K562 treated with DMSO at 1 percent for 12 hours (cell line): ENCODE data around the gene ABHD15. TPM values are rescaled to one million over a fixed set of nuclear protein-coding genes. Genes with fewer than 3 reads are reported as not detected.

Source experiments
- total RNA-seq: library from RNA; unstranded; fragments of 300-600 nt; gene quantifications from 2 replicates; pipeline ENCODE4 v1.2.3, GENCODE V29; 2022; ENCODE audit not compliant: insufficient read depth

ABHD15 gene
- 7.8 and 12.2 TPM in 2 replicates for total RNA-seq

GRCh38 chr17:29566473-29567303, at the start of gene ABHD15:
TSS of gene ABHD15 (minus strand) at chr17:29567037. CDS start at chr17:29566966, 71 bp downstream.

DNA sequence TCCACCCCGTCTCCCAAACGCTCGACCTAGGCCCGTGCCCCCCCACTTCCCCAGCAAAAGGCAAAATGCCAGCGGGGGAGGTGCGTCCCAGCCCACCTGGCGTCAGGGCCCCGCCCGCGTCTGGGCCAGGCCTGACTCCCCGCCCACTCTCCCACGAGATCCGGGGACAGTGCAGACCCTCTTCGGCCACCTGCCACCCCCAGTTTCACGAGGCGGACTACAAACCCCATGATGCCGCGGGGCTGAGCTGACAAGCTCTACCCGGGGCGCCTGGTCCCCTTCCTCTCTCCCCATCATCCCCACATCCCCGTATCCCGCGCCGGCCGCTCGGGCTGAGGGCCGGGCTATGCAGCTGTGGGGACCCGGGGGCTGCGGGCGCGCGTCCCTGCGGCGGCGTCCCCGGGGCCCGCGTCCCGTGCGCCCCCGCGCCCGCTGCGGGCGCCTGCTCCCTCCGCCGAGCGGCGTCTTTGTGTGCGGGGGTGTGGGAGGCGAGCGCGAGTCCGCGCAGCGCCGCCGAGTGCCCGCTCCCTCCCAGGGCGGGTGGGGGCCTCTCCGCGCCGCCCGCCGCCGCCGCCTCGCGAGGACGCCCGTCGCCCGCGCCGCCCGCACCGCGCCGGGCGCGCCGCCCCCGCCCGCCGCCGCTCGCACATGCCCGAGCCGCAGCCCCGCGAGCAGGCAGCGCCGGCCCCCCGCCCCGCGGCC, 26.2 kb upstream of the ABHD15 start, which contains the start of gene ANKRD13B:
TSS of gene ANKRD13B (plus strand) at position 283 of the 702 bp plus-strand sequence. CDS start 490 bp downstream, outside the sequence.

DNA sequence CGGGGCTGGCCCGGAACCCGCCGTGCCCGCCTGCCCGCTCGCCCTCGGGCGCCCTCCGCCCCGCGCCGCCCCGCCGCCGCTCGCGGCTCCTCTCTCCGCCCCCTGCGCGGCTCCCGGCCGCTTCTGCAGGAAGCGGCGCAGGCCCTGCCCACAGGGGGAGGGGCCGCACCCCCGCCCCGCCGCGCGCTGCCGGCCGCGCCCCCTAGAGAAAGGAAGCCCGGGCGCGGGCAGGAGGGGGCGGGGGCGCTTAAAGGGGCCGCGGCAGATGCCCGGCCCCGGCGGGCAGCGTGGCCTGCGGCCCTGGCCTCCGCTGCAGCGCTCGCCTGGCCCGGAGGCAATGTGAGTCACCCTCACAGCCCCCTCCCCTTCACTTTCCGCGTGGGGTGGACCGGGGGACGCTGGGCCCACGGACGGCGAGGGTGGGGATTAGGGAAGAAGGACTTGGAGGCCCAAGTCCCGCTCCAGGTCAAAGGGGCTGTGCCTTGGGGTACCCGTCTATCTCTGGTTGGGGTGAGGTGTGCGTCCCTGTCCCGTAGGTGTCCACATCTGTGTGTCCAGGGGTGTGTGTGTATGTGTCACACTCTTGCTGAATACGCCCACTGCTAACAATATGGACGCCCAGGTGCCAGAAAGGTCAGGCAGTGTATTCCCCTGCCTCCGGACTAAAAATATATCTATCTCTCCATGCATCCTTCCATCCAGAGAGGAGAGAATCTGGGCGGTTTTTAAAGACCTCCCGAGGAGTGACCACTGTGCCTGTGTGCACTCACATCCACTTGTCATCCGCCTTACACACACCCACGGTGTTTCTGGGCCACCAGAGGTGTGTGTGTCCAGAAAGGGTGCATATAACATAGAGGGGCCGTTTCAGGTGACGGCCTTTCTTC, 22.9 kb upstream of the ABHD15 start, which contains the start of gene GIT1:
TSS of gene GIT1 (minus strand) at position 125 of the 887 bp plus-strand sequence. CDS start 270 bp downstream, outside the sequence.

GRCh38 chr17:29568331-29569244, 1.8 kb upstream of the ABHD15 start, which contains the start of gene TP53I13:
TSS of gene TP53I13 (plus strand) at chr17:29568701. CDS start at chr17:29568759, 58 bp downstream.

Other genes with a start within 250 kb of the ABHD15 start
- 2.8 and 15.1 TPM in 2 replicates for gene TAOK1, start 176.7 kb downstream of the ABHD15 start, total RNA-seq
- 66.2 and 82.0 TPM in 2 replicates for gene TP53I13, start 1.7 kb upstream of the ABHD15 start, total RNA-seq
- 29.5 and 48.6 TPM in 2 replicates for gene GIT1, start 22.6 kb upstream of the ABHD15 start, total RNA-seq
- gene ANKRD13B, start 26.1 kb upstream of the ABHD15 start, total RNA-seq = 4.0 and 9.5 TPM in 2 replicates
- 3.5 and 10.9 TPM in 2 replicates for gene CORO6, start 55.9 kb upstream of the ABHD15 start, total RNA-seq